HUES48 (cell line): ENCODE results near the gene MCTP2.

ENCODE experiments used
- H3K27ac ChIP-seq: one replicate; pipeline ENCODE4 v1.7.0; 2013; ENCODE audit warnings: low read depth, low read length, inconsistent platforms
- H3K27me3 ChIP-seq: 2 replicates; pipeline ENCODE4 v1.6.1; 2013; ENCODE audit warnings: mild to moderate bottlenecking, low read length; ENCODE audit not compliant: control insufficient read depth, insufficient read depth
- H3K36me3 ChIP-seq: 2 replicates; pipeline ENCODE4 v1.6.1; 2013; ENCODE audit warnings: low read length; ENCODE audit not compliant: control insufficient read depth, insufficient read depth
- H3K4me1 ChIP-seq: 2 replicates; pipeline ENCODE4 v1.6.1; 2013; ENCODE audit warnings: mild to moderate bottlenecking, low read length; ENCODE audit not compliant: control insufficient read depth, insufficient read depth
- H3K4me3 ChIP-seq: 2 replicates; pipeline ENCODE4 v1.5.1; 2013; ENCODE audit warnings: mild to moderate bottlenecking, low read depth, low read length
- H3K9ac ChIP-seq: 2 replicates; pipeline ENCODE4 v1.6.1; 2013; ENCODE audit warnings: mild to moderate bottlenecking, low read depth, low read length, moderate library complexity
- H3K9me3 ChIP-seq: 2 replicates; pipeline ENCODE4 v1.6.1; 2013; ENCODE audit warnings: low read length; ENCODE audit not compliant: control insufficient read depth, insufficient read depth

Gene MCTP2

GRCh38 chr15:94353488-94353820 is 122.1 kb downstream of the MCTP2 start:
- Histone ChIP-seq H3K4me3 (no peak overlapping the region), H3K27me3 (no peaks in the 10 kb centered on the region), H3K9me3 (no peaks in the 10 kb centered on the region), H3K36me3 (no peaks in the 10 kb centered on the region), H3K27ac (no peak overlapping the region), H3K9ac (no peak overlapping the region), H3K4me1 (peaks cover 2% of the 10 kb centered on the region; the same call in 1 of the 2 replicates)

DNA sequence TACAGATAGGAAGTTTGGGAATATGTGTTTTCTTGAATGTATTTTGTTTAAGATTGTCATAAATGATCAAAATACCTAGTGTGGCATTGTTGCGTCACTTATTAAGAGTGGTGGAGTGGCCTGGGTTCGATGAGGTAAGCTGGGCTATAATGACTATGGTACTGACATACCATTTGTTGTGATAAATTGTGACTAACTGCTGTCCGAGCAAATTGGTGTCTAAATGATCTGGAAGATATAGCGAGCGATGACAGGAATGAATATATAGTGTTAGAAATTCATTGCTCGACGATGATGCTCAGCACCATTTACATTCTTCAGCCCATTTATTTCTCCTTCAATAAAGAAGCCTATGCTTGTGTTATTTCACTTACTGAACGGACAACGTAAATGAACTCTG is 123.3 kb downstream of the MCTP2 start:
- H3K4me1 ChIP-seq, result peaks cover 2% of the 10 kb centered on the region; the same call in 1 of the 2 replicates
- no peak overlapping the region for H3K4me3 ChIP-seq
- H3K27me3 ChIP-seq, result no peaks in the 10 kb centered on the region
- no peaks in the 10 kb centered on the region for H3K9me3 ChIP-seq
- H3K27ac ChIP-seq, result no peak overlapping the region
- no peak overlapping the region for H3K9ac ChIP-seq
- no peaks in the 10 kb centered on the region for H3K36me3 ChIP-seq

DNA sequence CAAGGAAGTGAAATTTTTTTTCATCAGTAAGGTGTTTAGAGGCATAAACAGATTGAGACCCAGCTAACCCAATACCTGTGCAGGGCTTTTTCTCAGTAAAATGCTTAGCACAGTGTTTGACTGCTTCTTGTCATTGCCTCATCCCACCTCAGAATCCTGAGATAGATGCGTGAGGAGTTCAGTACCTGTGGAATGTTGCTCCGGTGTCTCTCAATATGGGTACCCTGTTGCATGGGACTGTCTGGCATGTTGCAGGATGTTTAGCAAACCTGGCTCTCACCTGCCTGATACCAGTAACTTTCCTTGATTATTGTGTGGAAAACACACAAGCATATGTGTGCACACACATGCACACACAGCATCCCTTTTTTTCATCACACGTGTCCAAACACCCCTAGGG is 128.4 kb downstream of the MCTP2 start:
- no peak overlapping the region for H3K9ac ChIP-seq
- no peaks in the 10 kb centered on the region for H3K36me3 ChIP-seq
- no peaks in the 10 kb centered on the region for H3K9me3 ChIP-seq
- H3K27me3 ChIP-seq, result no peaks in the 10 kb centered on the region
- H3K4me1 ChIP-seq, result no peaks in the 10 kb centered on the region
- no peak overlapping the region for H3K27ac ChIP-seq
- no peak overlapping the region for H3K4me3 ChIP-seq

GRCh38 chr15:94360251-94360685 is 128.9 kb downstream of the MCTP2 start:
- no peaks in the 10 kb centered on the region for H3K9me3 ChIP-seq
- H3K4me3 ChIP-seq, result no peak overlapping the region
- no peak overlapping the region for H3K9ac ChIP-seq
- no peaks in the 10 kb centered on the region for H3K27me3 ChIP-seq
- no peaks in the 10 kb centered on the region for H3K4me1 ChIP-seq
- no peak overlapping the region for H3K27ac ChIP-seq
- no peaks in the 10 kb centered on the region for H3K36me3 ChIP-seq

GRCh38 chr15:94362385-94363092 is 131.2 kb downstream of the MCTP2 start:
- H3K27me3 ChIP-seq, result no peaks in the 10 kb centered on the region
- H3K27ac ChIP-seq, result no peak overlapping the region
- no peaks in the 10 kb centered on the region for H3K9me3 ChIP-seq
- H3K9ac ChIP-seq, result no peak overlapping the region
- no peak overlapping the region for H3K4me3 ChIP-seq
- peaks cover 6% of the 10 kb centered on the region; the same call in 1 of the 2 replicates for H3K4me1 ChIP-seq
- H3K36me3 ChIP-seq, result no peaks in the 10 kb centered on the region

DNA sequence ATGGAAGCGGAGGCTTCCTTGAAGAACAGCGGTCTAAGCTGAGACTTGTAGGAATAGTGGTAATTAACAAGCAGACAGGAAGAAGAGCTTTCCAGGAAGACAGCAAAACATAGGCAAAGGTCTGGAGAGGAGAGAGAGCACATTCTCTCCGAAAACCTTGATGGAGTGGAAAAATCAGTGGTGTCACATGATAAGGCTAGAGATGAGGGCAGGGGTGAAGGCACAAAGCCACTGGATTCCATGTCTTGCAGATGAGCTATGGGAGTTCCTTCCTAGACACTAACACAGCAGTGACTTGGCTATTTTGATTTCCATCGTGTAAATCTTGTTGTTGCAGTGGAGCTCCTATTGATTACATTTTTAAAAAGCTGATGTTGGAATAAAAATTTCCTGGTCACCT is 132.0 kb downstream of the MCTP2 start:
- Histone ChIP-seq H3K9me3 (no peaks in the 10 kb centered on the region), H3K27ac (no peak overlapping the region), H3K36me3 (no peaks in the 10 kb centered on the region), H3K9ac (no peak overlapping the region), H3K27me3 (no peaks in the 10 kb centered on the region), H3K4me1 (peaks cover 11% of the 10 kb centered on the region; the same call in 1 of the 2 replicates), H3K4me3 (no peak overlapping the region)

GRCh38 chr15:94366781-94367180 is 135.4 kb downstream of the MCTP2 start:
- H3K4me1 ChIP-seq, result peaks cover 16% of the 10 kb centered on the region; the same call in 1 of the 2 replicates
- no peak overlapping the region for H3K4me3 ChIP-seq
- no peak overlapping the region for H3K9ac ChIP-seq
- no peak overlapping the region for H3K27ac ChIP-seq
- H3K27me3 ChIP-seq, result no peaks in the 10 kb centered on the region
- H3K36me3 ChIP-seq, result no peaks in the 10 kb centered on the region
- no peaks in the 10 kb centered on the region for H3K9me3 ChIP-seq

- Histone ChIP-seq H3K9ac (no peak overlapping the region), H3K4me3 (no peak overlapping the region), H3K27me3 (no peaks in the 10 kb centered on the region), H3K36me3 (no peaks in the 10 kb centered on the region), H3K9me3 (no peaks in the 10 kb centered on the region), H3K4me1 (peaks cover 16% of the 10 kb centered on the region; the same call in 1 of the 2 replicates), H3K27ac (no peak overlapping the region)
These were observed 136.6 kb downstream of the MCTP2 start for GRCh38 chr15:94367726-94368535.

- Histone ChIP-seq H3K9ac (no peak overlapping the region), H3K36me3 (no peaks in the 10 kb centered on the region), H3K27me3 (no peaks in the 10 kb centered on the region), H3K4me1 (peaks cover 16% of the 10 kb centered on the region; the same call in 1 of the 2 replicates), H3K27ac (no peak overlapping the region), H3K9me3 (no peaks in the 10 kb centered on the region), H3K4me3 (no peak overlapping the region)
These were observed 139.0 kb downstream of the MCTP2 start for GRCh38 chr15:94370206-94370935.

GRCh38 chr15:94370936-94371285 is 139.6 kb downstream of the MCTP2 start:
- Histone ChIP-seq H3K4me3 (no peak overlapping the region), H3K9ac (no peak overlapping the region), H3K27ac (no peak overlapping the region), H3K27me3 (no peaks in the 10 kb centered on the region), H3K4me1 (peaks cover 16% of the 10 kb centered on the region; the same call in 1 of the 2 replicates), H3K9me3 (no peaks in the 10 kb centered on the region), H3K36me3 (no peaks in the 10 kb centered on the region)

- Histone ChIP-seq H3K9me3 (no peaks in the 10 kb centered on the region), H3K27ac (no peak overlapping the region), H3K4me3 (no peak overlapping the region), H3K4me1 (peaks cover 7% of the 10 kb centered on the region; the same call in 1 of the 2 replicates), H3K27me3 (no peaks in the 10 kb centered on the region), H3K36me3 (no peaks in the 10 kb centered on the region), H3K9ac (no peak overlapping the region)
These were observed 141.5 kb downstream of the MCTP2 start for GRCh38 chr15:94372821-94373220.
